Gastroesophageal sphincter (tissue), 3 donors: ENCODE results near the gene TTC6.

ENCODE experiments used
- EP300 ChIP-seq: sonication (generic); formaldehyde crosslinking; IDR thresholded peaks from one replicate; pipeline ENCODE4 v1.6.1; 2017; ENCODE audit warnings: antibody characterized with exemption, mild to moderate bottlenecking
- POLR2A ChIP-seq, 2 donors: fragments of 450-650 bp; IDR thresholded peaks; one replicate each; pipeline ENCODE4 v1.6.1; 2017; ENCODE audit warnings: antibody characterized with exemption in 2 of 2, mild to moderate bottlenecking in 2 of 2, moderate library complexity in 1 of 2
- POLR2AphosphoS5 ChIP-seq: sonication (generic); formaldehyde crosslinking; IDR thresholded peaks from one replicate; pipeline ENCODE4 v1.6.1; 2017; ENCODE audit warnings: antibody characterized with exemption
- TF ChIP-seq, protein P1 (sequence below), 4 experiments: fragments of 200-600 bp in 2 of 4; fragments of 450-650 bp in 2 of 4; sonication (generic) in 1 of 4; IDR thresholded peaks; one replicate each; pipeline ENCODE4 v1.5.1; 2017 to 2019; ENCODE audit warnings: antibody characterized with exemption in 4 of 4, mild to moderate bottlenecking in 2 of 4, moderate library complexity in 2 of 4

DNA sequence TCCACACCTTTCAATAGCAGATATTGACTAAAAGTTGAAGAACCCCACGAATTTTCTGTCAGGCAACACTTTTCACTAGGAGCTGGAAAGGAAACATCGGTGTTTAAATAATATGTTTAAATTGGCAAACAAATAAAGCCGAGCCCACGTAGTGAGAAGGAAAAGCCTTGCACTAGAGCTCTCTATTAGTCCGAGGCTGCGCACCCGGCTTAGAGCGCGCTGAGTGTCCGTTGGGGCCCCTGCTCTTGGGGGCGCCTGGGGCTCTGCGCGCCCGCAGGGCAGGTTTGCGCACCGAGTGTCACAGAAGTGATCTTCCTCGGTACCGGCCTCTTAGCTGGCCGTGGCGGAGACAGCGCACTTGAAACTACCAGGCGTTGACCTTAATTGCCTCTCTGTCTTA lies 6.4 kb downstream of the TTC6 start:
- TF ChIP-seq, protein P1, sequence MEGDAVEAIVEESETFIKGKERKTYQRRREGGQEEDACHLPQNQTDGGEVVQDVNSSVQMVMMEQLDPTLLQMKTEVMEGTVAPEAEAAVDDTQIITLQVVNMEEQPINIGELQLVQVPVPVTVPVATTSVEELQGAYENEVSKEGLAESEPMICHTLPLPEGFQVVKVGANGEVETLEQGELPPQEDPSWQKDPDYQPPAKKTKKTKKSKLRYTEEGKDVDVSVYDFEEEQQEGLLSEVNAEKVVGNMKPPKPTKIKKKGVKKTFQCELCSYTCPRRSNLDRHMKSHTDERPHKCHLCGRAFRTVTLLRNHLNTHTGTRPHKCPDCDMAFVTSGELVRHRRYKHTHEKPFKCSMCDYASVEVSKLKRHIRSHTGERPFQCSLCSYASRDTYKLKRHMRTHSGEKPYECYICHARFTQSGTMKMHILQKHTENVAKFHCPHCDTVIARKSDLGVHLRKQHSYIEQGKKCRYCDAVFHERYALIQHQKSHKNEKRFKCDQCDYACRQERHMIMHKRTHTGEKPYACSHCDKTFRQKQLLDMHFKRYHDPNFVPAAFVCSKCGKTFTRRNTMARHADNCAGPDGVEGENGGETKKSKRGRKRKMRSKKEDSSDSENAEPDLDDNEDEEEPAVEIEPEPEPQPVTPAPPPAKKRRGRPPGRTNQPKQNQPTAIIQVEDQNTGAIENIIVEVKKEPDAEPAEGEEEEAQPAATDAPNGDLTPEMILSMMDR (IDR thresholded peaks at IDR 0.05): no peak
- TF ChIP-seq POLR2A (IDR thresholded peaks at IDR 0.05) (no peak), EP300 (no peak), POLR2AphosphoS5 (no peak)
